GM19455 (cell line): ENCODE results near the gene PBX4.
A peak's percentile ranks its signal among the peaks of the same experiment; 100 is the strongest.
"Not testable (repeated sequence)": the region's sequence is repeated elsewhere in the genome, so short reads cannot be mapped to it uniquely, and the experiment has no call there.

Source experiments
- ATAC-seq: cut with Tn5 transposase; IDR thresholded peaks from one replicate; pipeline ENCODE4 v1.9.1; 2021; ENCODE audit not compliant: unreplicated experiment

Gene PBX4

GRCh38 chr19:19627621-19628500, 9.4 kb upstream of the PBX4 start, which contains the start of gene LPAR2:
Gene LPAR2 (minus strand): TSS chr19:19628220. CDS start chr19:19627275, 945 bp downstream.
- ATAC-seq, result no peak

- no peak for ATAC-seq
These were observed 8.3 kb upstream of the PBX4 start for GRCh38 chr19:19626516-19627472.

- no peak for ATAC-seq
These were observed 5.6 kb upstream of the PBX4 start for GRCh38 chr19:19624032-19624570.

- ATAC-seq, result no peak
These were observed 4.9 kb upstream of the PBX4 start for GRCh38 chr19:19623383-19623782.

- no peak for ATAC-seq
These were observed 1.3 kb upstream of the PBX4 start for GRCh38 chr19:19619849-19620210.

- no peak for ATAC-seq
These were observed 828 bp upstream of the PBX4 start for GRCh38 chr19:19619181-19619848.

- no peak for ATAC-seq
These were observed 3.4 kb downstream of the PBX4 start for GRCh38 chr19:19615086-19615485.

- ATAC-seq, result no peak
These were observed 5.0 kb downstream of the PBX4 start for GRCh38 chr19:19613506-19613905.

- no peak for ATAC-seq
These were observed 7.9 kb downstream of the PBX4 start for GRCh38 chr19:19610376-19611202.

GRCh38 chr19:19606686-19607085, 11.8 kb downstream of the PBX4 start:
- not testable (repeated sequence) for ATAC-seq

GRCh38 chr19:19606021-19606420, 12.5 kb downstream of the PBX4 start:
- no peak for ATAC-seq

- ATAC-seq, result no peak
These were observed 15.7 kb downstream of the PBX4 start for GRCh38 chr19:19602713-19603324.

GRCh38 chr19:19602136-19602712, 16.3 kb downstream of the PBX4 start:
- ATAC-seq, result no peak

- no peak for ATAC-seq
These were observed 17.6 kb downstream of the PBX4 start for GRCh38 chr19:19600793-19601330.

GRCh38 chr19:19598728-19599451, 19.6 kb downstream of the PBX4 start:
- not testable (repeated sequence) for ATAC-seq

- ATAC-seq, result peak; percentile 47
These were observed 20.6 kb downstream of the PBX4 start for GRCh38 chr19:19597809-19598306.

GRCh38 chr19:19595171-19595701, 23.3 kb downstream of the PBX4 start:
- ATAC-seq, result no peak

- ATAC-seq, result no peak
These were observed 24.1 kb downstream of the PBX4 start for GRCh38 chr19:19594381-19594780.
